Suppressor macrophage treated with lipopolysaccharide for 1 hour (primary cell): Measurements from ENCODE around the gene GUSB.
"Not testable (repeated sequence)": the region's sequence is repeated elsewhere in the genome, so short reads cannot be mapped to it uniquely, and the experiment has no call there.

Source experiments
- DNase-seq, 3 donors: peaks; one replicate each; pipeline ENCODE4 v3.0.0-alpha.2; 2020 to 2022

Gene GUSB

GRCh38 chr7:65981965-65982792 lies at the start of gene GUSB:
GUSB (minus strand) TSS chr7:65982213; CDS start chr7:65982183, 30 bp downstream.
- peak; percentile 92 to 96 (median 95) for DNase-seq

- DNase-seq: not testable (repeated sequence)
Measured at GRCh38 chr7:66028342-66028741, 46.3 kb upstream of the GUSB start.

GRCh38 chr7:66016131-66016461 lies 34.1 kb upstream of the GUSB start:
- DNase-seq: no peak

GRCh38 chr7:66015440-66016130 lies 33.6 kb upstream of the GUSB start:
- DNase-seq: no peak

GRCh38 chr7:66013938-66014337 lies 31.9 kb upstream of the GUSB start:
- DNase-seq: peak; percentile 36 to 44 (median 37)

GRCh38 chr7:66007232-66007631 lies 25.2 kb upstream of the GUSB start:
- DNase-seq: no peak

- not testable (repeated sequence) for DNase-seq
Measured at GRCh38 chr7:66005115-66005671, 23.2 kb upstream of the GUSB start.

- DNase-seq: not testable (repeated sequence)
Measured at GRCh38 chr7:66000823-66001417, 18.9 kb upstream of the GUSB start.

GRCh38 chr7:65994984-65995383 lies 13.0 kb upstream of the GUSB start:
- DNase-seq: not testable (repeated sequence)

- DNase-seq: peak; percentile 69 to 78 (median 74)
Measured at GRCh38 chr7:65992526-65992925, 10.5 kb upstream of the GUSB start.

GRCh38 chr7:65991829-65992228 lies 9.8 kb upstream of the GUSB start:
- DNase-seq: not testable (repeated sequence)

- no peak for DNase-seq
Measured at GRCh38 chr7:65989694-65990080, 7.7 kb upstream of the GUSB start.

GRCh38 chr7:65988503-65988902 lies 6.5 kb upstream of the GUSB start:
- not testable (repeated sequence) for DNase-seq

GRCh38 chr7:65988084-65988483 lies 6.1 kb upstream of the GUSB start:
- no peak for DNase-seq

- no peak for DNase-seq
Measured at GRCh38 chr7:65983965-65984658, 2.1 kb upstream of the GUSB start.

GRCh38 chr7:65980478-65981250 lies 1.3 kb downstream of the GUSB start:
- DNase-seq: peak; percentile 91 to 94 (median 93)

GRCh38 chr7:65979583-65980477 lies 2.2 kb downstream of the GUSB start:
- no peak for DNase-seq

- peak; percentile 44 to 73 (median 59) for DNase-seq
Measured at GRCh38 chr7:65978891-65979582, 3.0 kb downstream of the GUSB start.

- no peak for DNase-seq
Measured at GRCh38 chr7:65976659-65977196, 5.3 kb downstream of the GUSB start.
